ENCODE results near the gene SLC9A4. TPM values are rescaled to one million over a fixed set of nuclear protein-coding genes. Genes with fewer than 3 reads are reported as not detected.
A peak's percentile ranks its signal among the peaks of the same experiment; 100 is the strongest.

The SLC9A4 gene
- total RNA-seq, 1 donor from 2014 or later = 7.9 TPM

DNA sequence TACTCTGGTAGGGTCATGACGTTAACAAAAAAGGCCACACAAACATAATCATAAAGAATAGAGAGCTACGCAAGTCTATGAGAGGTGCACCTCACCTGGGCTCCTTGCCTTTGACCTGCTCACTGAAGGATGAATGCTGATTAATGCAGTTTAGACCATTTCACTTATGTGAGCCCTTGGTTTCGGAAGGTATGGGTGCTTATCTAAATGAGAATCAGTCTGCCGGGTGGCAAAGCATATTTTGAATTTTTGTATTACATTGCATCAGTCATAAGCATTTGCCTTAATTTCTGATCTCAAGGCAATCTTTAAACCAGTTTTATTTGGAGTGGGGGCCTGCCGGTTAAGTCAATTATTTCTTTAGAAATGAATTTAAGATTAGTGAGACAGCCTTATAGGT lies 42.8 kb downstream of the SLC9A4 start:
- H3K9me3 Mint-ChIP-seq = no peaks in the 10 kb centered on the region
- H3K36me3 Mint-ChIP-seq = no peaks in the 10 kb centered on the region
- H3K27me3 Mint-ChIP-seq = no peaks in the 10 kb centered on the region
- H3K4me1 Mint-ChIP-seq (ENCODE audit: unreplicated experiment) = no peaks in the 10 kb centered on the region
- H3K27ac Mint-ChIP-seq = no peak overlapping the region
- no peak overlapping the region for H3K4me3 Mint-ChIP-seq
- no peak for DNase-seq (ENCODE audit: extremely low spot score, unreplicated experiment)
- TF ChIP-seq, protein P1, sequence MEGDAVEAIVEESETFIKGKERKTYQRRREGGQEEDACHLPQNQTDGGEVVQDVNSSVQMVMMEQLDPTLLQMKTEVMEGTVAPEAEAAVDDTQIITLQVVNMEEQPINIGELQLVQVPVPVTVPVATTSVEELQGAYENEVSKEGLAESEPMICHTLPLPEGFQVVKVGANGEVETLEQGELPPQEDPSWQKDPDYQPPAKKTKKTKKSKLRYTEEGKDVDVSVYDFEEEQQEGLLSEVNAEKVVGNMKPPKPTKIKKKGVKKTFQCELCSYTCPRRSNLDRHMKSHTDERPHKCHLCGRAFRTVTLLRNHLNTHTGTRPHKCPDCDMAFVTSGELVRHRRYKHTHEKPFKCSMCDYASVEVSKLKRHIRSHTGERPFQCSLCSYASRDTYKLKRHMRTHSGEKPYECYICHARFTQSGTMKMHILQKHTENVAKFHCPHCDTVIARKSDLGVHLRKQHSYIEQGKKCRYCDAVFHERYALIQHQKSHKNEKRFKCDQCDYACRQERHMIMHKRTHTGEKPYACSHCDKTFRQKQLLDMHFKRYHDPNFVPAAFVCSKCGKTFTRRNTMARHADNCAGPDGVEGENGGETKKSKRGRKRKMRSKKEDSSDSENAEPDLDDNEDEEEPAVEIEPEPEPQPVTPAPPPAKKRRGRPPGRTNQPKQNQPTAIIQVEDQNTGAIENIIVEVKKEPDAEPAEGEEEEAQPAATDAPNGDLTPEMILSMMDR (conservative IDR thresholded peaks at IDR 0.05) = no peak

DNA sequence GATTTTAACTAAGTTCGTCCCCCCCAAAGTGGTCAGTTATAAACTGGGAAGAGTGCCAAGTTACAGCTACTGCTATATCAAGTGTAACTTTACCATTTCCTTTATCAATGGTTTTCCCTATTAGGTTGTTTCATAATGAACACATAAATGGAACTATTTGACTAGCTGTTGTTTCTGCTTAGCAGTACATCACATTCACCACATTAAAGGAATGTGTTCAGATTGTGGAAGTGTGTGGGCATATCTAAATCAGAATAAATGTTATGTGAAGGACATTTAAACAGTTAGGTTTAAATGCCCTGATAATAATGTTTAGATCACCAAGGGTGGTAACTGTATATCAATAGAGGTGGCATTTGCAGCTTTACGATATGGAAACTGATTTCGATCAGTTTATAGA lies 45.1 kb downstream of the SLC9A4 start:
- H3K4me3 Mint-ChIP-seq = no peak overlapping the region
- no peaks in the 10 kb centered on the region for H3K27me3 Mint-ChIP-seq
- H3K36me3 Mint-ChIP-seq = no peaks in the 10 kb centered on the region
- no peaks in the 10 kb centered on the region for H3K4me1 Mint-ChIP-seq (ENCODE audit: unreplicated experiment)
- no peak overlapping the region for H3K27ac Mint-ChIP-seq
- DNase-seq (ENCODE audit: extremely low spot score, unreplicated experiment) = no peak
- no peaks in the 10 kb centered on the region for H3K9me3 Mint-ChIP-seq
- TF ChIP-seq, protein P1 (conservative IDR thresholded peaks at IDR 0.05) = no peak

DNA sequence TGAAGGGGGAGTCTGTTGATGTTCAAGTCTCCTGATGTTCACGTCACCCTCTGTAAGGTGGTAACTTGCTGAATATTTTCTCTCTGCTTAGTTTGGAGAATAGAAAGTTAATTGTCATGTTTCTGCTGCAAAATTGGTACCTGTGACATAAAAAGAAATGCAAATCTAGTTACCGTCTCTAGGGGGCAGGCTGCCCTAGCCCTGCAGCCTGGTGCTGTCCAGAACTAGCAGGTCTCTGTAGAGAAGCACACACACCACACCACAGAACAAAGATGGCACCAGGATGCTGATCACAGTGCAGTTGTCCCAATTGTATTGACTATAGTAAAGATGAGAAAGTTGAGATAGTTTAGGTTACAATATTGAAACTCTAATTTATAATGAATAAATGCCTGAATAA lies 47.0 kb downstream of the SLC9A4 start:
- Mint-ChIP-seq H3K27me3 (no peaks in the 10 kb centered on the region), H3K4me1 (ENCODE audit: unreplicated experiment) (no peaks in the 10 kb centered on the region), H3K27ac (no peak overlapping the region), H3K36me3 (no peaks in the 10 kb centered on the region), H3K4me3 (no peak overlapping the region), H3K9me3 (no peaks in the 10 kb centered on the region)
- TF ChIP-seq, protein P1 (conservative IDR thresholded peaks at IDR 0.05) = peak; percentile 78
- no peak for DNase-seq (ENCODE audit: extremely low spot score, unreplicated experiment)

DNA sequence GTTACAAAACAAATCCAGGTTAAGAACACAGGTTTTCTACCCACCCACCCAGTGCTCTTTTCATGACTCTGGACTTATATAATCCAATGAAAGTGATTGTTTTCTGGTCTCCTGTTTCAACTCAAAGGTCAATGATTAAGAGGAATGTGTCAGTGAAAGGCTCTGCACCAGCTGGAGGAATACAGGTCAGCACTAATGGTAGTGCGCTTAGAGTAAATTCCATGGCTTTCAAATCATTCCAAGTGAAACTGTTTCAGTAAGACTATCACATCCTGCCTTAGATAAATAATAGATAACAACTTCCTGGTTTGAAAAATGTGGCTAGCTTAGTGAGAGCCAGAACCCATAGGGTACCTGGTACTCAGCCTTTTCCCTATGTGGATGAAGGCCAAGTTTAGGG lies 47.8 kb downstream of the SLC9A4 start:
- no peak for DNase-seq (ENCODE audit: extremely low spot score, unreplicated experiment)
- H3K4me1 Mint-ChIP-seq (ENCODE audit: unreplicated experiment) = no peaks in the 10 kb centered on the region
- H3K4me3 Mint-ChIP-seq = no peak overlapping the region
- no peaks in the 10 kb centered on the region for H3K9me3 Mint-ChIP-seq
- TF ChIP-seq, protein P1 (conservative IDR thresholded peaks at IDR 0.05) = no peak
- H3K27me3 Mint-ChIP-seq = no peaks in the 10 kb centered on the region
- no peak overlapping the region for H3K27ac Mint-ChIP-seq
- no peaks in the 10 kb centered on the region for H3K36me3 Mint-ChIP-seq

DNA sequence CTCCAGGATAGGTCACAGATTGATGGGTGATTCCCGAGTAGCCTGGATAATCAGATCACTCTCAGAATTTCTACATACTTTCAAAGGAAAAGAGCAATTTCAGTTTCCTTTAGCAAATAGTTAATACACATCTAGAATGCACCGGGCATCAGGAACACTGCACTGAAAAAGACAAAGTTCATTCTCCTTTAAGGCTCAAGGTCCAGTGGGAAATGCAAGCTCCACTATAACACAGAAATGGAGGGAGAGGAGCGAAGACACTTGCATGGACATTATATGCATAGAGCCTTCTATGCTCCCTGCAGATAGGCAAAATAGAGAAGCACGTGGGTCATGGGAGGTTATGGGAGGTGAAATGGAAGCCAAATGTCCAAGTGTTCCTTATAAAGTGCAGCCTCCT lies 49.1 kb downstream of the SLC9A4 start:
- no peak for DNase-seq (ENCODE audit: extremely low spot score, unreplicated experiment)
- Mint-ChIP-seq H3K9me3 (no peaks in the 10 kb centered on the region), H3K4me1 (ENCODE audit: unreplicated experiment) (no peaks in the 10 kb centered on the region), H3K36me3 (no peaks in the 10 kb centered on the region), H3K4me3 (no peak overlapping the region), H3K27me3 (no peaks in the 10 kb centered on the region), H3K27ac (no peak overlapping the region)
- TF ChIP-seq, protein P1 (conservative IDR thresholded peaks at IDR 0.05) = no peak

DNA sequence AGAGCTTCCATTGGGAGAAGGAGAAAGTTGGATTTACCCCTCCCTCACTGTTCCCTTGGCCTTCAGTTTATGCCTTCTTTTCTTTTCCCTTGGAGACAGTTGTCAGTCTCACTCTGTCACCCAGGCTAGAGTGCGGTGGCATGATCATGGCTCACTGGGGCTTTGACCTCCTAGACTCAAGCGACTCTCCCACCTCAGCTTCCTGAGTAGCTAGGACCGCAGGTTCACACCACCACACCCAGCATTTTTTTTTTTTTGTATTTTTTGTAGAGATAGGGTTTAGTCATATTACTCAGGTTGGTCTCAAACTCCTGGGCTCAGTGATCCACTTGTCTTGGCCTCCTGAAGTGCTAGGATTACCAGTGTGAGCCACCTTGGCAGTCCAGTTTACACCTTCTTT lies 49.9 kb downstream of the SLC9A4 start:
- H3K9me3 Mint-ChIP-seq = no peaks in the 10 kb centered on the region
- TF ChIP-seq, protein P1 (conservative IDR thresholded peaks at IDR 0.05) = no peak
- no peaks in the 10 kb centered on the region for H3K27me3 Mint-ChIP-seq
- H3K36me3 Mint-ChIP-seq = no peaks in the 10 kb centered on the region
- no peak overlapping the region for H3K27ac Mint-ChIP-seq
- no peak overlapping the region for H3K4me3 Mint-ChIP-seq
- H3K4me1 Mint-ChIP-seq (ENCODE audit: unreplicated experiment) = no peaks in the 10 kb centered on the region
- DNase-seq (ENCODE audit: extremely low spot score, unreplicated experiment) = no peak

All from type B pancreatic cell (in vitro differentiated cells).